GM18907 (cell line): ENCODE results near the gene SPDYE6.
A peak's percentile ranks its signal among the peaks of the same experiment; 100 is the strongest.
"Not testable (repeated sequence)": the region's sequence is repeated elsewhere in the genome, so short reads cannot be mapped to it uniquely, and the experiment has no call there.

Experiments
- ATAC-seq: cut with Tn5 transposase; IDR thresholded peaks from one replicate; pipeline ENCODE4 v1.9.1; 2021; ENCODE audit warnings: mild to moderate bottlenecking, moderate library complexity; ENCODE audit not compliant: unreplicated experiment

The SPDYE6 gene

GRCh38 chr7:102318482-102318971, 37.7 kb downstream of the SPDYE6 start:
- ATAC-seq: no peak

- ATAC-seq: no peak
Observed at GRCh38 chr7:102317231-102318059, 38.8 kb downstream of the SPDYE6 start.

- ATAC-seq: no peak
Observed at GRCh38 chr7:102313997-102314780, 42.1 kb downstream of the SPDYE6 start.

DNA sequence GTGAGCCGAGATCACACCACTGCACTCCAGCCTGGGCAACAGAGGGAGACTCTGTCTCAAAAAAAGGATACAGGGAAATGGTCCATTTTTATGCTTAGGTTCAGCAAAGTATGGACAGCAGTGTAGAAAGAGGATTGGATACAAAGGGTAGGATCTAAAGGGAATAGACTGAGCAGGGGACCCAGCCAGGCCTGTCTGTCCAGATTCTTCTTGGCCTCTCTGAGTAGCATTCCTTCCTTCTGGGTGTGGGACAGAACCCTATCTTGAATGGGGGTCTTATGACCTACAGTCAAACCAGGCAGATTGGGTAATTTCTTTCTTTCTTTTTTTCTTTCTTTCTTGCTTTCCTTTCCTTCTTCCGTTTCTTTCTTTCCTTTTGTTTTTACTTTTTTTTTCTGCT, 43.9 kb downstream of the SPDYE6 start:
- no peak for ATAC-seq

GRCh38 chr7:102310414-102310815, 45.8 kb downstream of the SPDYE6 start:
- ATAC-seq: no peak

GRCh38 chr7:102306916-102307677, 49.1 kb downstream of the SPDYE6 start:
- peak; percentile 80 for ATAC-seq

GRCh38 chr7:102305414-102306268, 50.6 kb downstream of the SPDYE6 start:
- peak; percentile 39 for ATAC-seq

DNA sequence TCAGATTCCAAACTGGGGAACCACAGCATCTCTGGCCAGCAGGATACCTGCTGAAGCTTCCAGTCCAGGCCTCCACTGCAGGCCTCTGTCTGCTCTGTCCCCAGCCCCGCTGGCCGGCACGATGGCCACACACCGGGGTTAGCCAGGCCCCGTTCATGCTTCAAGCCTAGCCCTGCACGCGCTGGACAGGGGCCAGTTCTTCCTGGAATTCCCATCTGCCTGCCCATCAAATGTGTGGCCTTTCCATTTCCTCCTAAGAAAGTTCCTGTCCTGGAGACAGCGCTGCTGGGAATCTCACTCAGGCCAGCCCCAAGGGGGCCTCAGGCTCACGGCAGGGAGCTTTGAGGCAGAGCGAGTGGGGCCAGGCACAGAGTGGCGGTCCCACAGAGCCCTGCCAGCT, 51.6 kb downstream of the SPDYE6 start:
- no peak for ATAC-seq

DNA sequence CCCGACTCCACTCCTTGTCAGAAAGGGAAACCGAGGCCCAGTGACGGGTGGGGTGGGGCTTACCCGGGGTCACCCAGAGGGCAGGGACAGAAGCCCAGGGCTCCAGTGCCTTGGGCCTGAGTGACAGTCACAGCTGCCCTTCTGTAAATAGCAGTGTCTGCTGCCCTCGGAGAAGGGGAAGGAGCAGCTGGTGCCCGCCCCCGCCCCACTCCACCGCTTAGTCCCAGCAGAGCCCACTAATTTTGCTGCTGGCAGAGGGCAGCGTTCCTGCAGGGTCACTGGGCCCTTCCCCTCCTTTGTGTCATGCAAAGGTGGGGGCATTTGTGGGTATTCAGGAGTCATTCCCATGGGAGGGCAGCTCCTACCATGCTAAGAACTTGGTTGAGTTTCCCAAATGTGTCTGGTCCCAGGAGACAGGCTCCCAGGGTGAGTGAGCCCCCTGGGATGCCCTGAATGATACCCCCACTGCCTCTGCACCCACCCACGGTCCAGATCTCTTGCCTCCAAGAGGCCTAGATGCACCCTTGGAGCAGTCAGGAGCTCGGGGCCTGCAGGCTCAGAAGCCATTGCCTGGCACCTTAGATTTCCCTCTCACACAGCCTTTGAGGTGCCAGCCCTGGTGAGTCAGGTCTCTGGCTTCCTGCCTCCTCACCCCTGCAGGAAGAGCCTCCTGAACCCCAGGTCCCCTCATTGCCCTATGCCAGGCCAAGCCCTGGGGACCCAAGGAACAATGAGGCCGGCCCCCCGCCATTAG, 52.4 kb downstream of the SPDYE6 start:
- ATAC-seq: no peak

DNA sequence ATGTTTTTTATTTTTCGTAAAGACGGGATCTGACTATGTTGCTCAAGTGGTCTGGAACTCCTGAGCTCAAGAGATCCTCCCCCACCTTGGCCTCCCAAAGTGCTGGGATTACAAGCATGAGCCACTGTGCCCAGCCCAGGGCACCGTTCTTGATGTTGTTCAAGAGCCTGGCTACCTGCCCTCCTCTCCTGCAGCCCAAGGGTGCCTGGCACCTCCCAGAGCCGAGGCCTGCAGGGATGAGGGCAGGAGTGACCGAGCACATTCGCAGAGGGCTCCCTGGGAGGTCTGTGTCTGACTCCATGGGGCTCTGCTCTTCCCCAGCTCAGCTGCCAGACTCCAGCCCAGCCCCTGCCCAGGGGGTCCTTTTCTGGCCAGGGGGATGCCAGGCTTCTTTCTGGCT, 54.2 kb downstream of the SPDYE6 start:
- no peak for ATAC-seq

DNA sequence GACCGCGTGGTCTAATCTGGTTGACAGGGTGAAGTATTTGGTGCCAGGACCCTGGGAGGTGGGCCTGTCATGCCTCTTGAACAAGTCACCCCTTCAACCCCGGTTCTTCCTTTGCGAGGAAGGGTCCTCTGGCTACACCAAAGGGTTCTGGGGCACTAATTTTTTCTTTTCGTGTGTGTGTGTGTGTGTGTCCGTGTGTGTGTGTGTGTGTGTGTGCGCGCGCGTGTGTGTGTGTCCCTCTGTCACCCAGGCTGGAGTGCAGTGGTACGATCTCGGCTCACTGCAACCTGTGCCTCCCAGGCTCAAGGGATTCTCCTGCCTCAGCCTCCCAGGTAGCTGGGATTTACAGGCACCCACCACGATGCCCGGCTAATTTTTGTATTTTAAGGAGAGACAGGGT, 54.9 kb downstream of the SPDYE6 start:
- ATAC-seq: not testable (repeated sequence)

DNA sequence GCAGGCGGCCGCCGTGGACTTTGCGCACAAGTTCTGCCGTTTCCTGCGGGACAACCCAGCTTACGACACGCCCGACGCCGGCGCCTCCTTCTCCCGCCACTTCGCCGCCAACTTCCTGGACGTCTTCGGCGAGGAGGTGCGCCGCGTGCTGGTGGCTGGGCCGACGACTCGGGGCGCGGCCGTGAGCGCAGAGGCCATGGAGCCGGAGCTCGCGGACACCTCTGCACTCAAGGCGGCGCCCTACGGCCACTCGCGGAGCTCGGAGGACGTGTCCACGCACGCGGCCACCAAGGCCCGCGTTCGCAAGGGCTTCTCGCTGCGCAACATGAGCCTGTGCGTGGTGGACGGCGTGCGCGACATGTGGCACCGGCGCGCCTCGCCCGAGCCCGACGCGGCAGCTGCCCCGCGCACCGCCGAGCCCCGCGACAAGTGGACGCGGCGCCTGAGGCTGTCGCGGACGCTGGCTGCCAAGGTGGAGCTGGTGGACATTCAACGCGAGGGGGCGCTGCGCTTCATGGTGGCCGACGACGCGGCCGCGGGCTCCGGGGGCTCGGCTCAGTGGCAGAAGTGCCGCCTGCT, 55.5 kb downstream of the SPDYE6 start:
- ATAC-seq: no peak

- no peak for ATAC-seq
Observed at GRCh38 chr7:102297487-102298218, 58.6 kb downstream of the SPDYE6 start.

DNA sequence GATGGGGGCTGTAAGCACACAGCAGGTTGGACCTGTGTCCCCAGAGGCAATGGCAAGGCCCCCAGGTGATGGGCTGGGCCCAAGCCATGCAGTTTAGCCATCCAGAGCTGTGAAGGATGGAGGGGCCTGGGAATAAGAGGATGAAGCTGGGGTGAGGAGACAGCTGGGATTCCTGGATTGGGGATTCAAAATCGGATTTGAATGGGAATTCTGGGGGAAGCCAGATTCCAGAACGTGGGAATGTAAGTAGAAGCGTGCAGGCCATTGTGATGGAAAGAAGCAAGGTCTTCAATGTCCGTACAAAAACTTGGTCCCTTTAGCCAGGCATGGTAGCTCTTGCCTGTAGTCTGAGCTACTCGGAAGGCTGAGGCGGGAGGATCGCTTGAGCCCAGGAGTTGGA, 59.7 kb downstream of the SPDYE6 start:
- no peak for ATAC-seq

DNA sequence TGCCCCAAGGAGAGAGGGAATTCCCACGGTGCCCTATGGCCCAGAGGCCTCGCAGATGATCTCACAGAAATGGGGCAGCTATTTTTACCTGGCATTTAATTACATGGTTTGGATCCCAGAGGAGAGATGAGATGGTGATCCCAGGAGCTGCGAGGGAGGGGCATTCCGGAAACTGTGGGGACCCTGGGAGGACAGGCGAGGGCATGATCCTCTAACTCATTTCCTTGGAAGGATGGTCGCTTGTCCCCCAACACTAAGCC, 60.1 kb downstream of the SPDYE6 start:
- ATAC-seq: no peak
